Measurements from ENCODE around the gene MPDU1. TPM values are rescaled to one million over a fixed set of nuclear protein-coding genes. Genes with fewer than 3 reads are reported as not detected.

The MPDU1 gene
- total and polyA plus RNA-seq, 2 of the 13 experiments (the other 11 are each of a cell fraction or from before 2014, with no cell fraction given): 112 to 167 TPM

DNA sequence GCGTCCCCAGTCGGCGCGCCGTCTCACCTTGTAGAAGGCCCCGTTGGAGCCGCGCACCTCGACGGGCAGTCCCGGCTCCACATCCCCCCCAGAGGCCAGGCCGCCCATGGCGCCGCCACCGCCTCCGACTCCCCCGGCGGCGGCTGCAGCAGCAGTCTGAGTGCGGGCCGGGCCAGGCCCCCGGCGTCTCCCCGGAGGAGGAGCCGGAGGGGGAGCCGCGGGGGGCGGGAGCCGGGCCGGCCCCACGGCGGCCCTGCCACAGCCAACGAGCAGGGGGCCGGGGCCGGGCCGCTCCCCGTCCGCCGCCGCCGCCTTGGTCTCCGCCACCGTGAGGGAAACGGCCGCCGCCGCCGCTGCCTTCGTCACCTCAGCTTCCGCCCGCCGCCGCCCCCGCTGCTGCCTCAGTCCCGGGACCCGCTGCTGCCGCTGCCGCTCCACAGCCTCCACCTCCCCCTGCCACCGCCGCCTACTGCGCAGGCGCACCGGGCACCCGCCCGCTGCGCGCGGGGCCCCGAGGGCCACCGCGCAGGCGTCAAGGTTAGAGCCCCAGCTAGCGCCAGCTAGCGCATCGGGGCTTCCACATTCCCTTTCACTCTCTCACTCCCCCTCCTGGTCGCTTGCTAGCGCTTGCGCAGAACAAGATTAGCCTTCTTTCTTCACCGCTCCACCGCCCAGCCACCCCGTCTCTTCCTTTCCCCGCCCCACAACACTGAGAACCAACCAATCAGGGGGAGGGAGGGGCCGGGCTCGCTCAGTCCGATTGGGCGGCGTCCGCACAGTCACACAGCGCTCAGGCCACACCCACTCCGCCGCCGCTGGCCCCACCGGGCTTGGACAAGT is 31.0 kb downstream of the MPDU1 start, which contains the start of gene FXR2 (continued):
- TF ChIP-seq CC2D1A (CRISPR knock-in tag; IDR thresholded peaks at IDR 0.05) (no peak), KDM1A (CRISPR knock-in tag; IDR thresholded peaks at IDR 0.05) (no peak), RBFOX2 (IDR thresholded peaks at IDR 0.05; ENCODE audit: low read depth, low read length) (peak; percentile 87), FOXK1 (CRISPR knock-in tag; IDR thresholded peaks at IDR 0.05; ENCODE audit: borderline replicate concordance, low read depth) (peak; percentile 67; the same call in 1 of the 2 replicates), ZNF282 (IDR thresholded peaks at IDR 0.05; ENCODE audit: partially characterized antibody) (no peak), MEF2D (CRISPR knock-in tag; IDR thresholded peaks at IDR 0.05) (no peak; the same call in 1 of the 2 replicates), KDM5A (IDR thresholded peaks at IDR 0.05; ENCODE audit: borderline replicate concordance, low read length) (0 out of 2 replicates have a peak, but pooled peaks have one; percentile 26), KDM2A (CRISPR knock-in tag; IDR thresholded peaks at IDR 0.05; ENCODE audit: borderline replicate concordance, low read depth) (no peak), BORCS8-MEF2B (CRISPR knock-in tag; IDR thresholded peaks at IDR 0.05) (0 out of 2 replicates have a peak, but pooled peaks have one; percentile 40), THAP9 (CRISPR knock-in tag; IDR thresholded peaks at IDR 0.05; ENCODE audit: borderline replicate concordance) (no peak; the same call in 1 of the 2 replicates), NFE2L1 (CRISPR knock-in tag; IDR thresholded peaks at IDR 0.05; ENCODE audit: borderline replicate concordance) (no peak), RXRB (CRISPR knock-in tag; IDR thresholded peaks at IDR 0.05; ENCODE audit: borderline replicate concordance) (no peak), NFKBIZ (CRISPR knock-in tag; IDR thresholded peaks at IDR 0.05) (no peak), SMYD3 (CRISPR knock-in tag; IDR thresholded peaks at IDR 0.05) (no peak), PAXIP1 (CRISPR knock-in tag; conservative IDR thresholded peaks at IDR 0.05) (peak; percentile 35; the same call in 1 of the 2 replicates), SALL2 (CRISPR knock-in tag; IDR thresholded peaks at IDR 0.05) (no peak; the same call in 1 of the 2 replicates)
- TF ChIP-seq, protein P1, sequence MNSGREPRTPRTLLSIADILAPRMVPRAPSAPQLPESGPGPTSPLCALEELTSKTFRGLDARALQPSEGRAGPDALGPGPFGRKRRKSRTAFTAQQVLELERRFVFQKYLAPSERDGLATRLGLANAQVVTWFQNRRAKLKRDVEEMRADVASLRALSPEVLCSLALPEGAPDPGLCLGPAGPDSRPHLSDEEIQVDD (CRISPR knock-in tag; IDR thresholded peaks at IDR 0.05; ENCODE audit: borderline replicate concordance): no peak
- TF ChIP-seq, protein P2, sequence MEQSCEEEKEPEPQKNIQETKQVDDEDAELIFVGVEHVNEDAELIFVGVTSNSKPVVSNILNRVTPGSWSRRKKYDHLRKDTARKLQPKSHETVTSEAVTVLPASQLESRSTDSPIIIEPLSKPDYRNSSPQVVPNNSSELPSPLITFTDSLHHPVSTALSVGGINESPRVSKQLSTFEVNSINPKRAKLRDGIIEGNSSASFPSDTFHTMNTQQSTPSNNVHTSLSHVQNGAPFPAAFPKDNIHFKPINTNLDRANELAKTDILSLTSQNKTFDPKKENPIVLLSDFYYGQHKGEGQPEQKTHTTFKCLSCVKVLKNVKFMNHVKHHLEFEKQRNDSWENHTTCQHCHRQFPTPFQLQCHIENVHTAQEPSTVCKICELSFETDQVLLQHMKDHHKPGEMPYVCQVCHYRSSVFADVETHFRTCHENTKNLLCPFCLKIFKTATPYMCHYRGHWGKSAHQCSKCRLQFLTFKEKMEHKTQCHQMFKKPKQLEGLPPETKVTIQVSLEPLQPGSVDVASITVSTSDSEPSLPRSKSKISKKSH (CRISPR knock-in tag; IDR thresholded peaks at IDR 0.05; ENCODE audit: borderline replicate concordance): peak; percentile 62; the same call in 1 of the 2 replicates

Measured in HepG2 (cell line).